Astrocyte of the hippocampus (primary cell): ENCODE data around the gene PRRG2.
"Not testable (repeated sequence)": the region's sequence is repeated elsewhere in the genome, so short reads cannot be mapped to it uniquely, and the experiment has no call there.

Experiments used
- DNase-seq: peaks from one replicate; pipeline ENCODE4 v3.0.0; 2011; ENCODE audit warnings: low read depth, low spot score

PRRG2 gene

GRCh38 chr19:49601482-49602038 is 20.4 kb downstream of the PRRG2 start:
- DNase-seq = no peak

- no peak for DNase-seq
These were observed 21.7 kb downstream of the PRRG2 start for GRCh38 chr19:49602806-49603205.

GRCh38 chr19:49605605-49606004 is 24.5 kb downstream of the PRRG2 start:
- no peak for DNase-seq

GRCh38 chr19:49609499-49610092 is 28.5 kb downstream of the PRRG2 start:
- no peak for DNase-seq

GRCh38 chr19:49613374-49613773 is 32.3 kb downstream of the PRRG2 start:
- peak; percentile 24 for DNase-seq

GRCh38 chr19:49614096-49614833 is 33.1 kb downstream of the PRRG2 start:
- DNase-seq = peak; percentile 71

GRCh38 chr19:49615861-49616260 is 34.7 kb downstream of the PRRG2 start:
- DNase-seq = no peak

- DNase-seq = no peak
These were observed 35.4 kb downstream of the PRRG2 start for GRCh38 chr19:49616532-49616931.

GRCh38 chr19:49616945-49617344 is 35.8 kb downstream of the PRRG2 start:
- no peak for DNase-seq

GRCh38 chr19:49617860-49618259 is 36.7 kb downstream of the PRRG2 start:
- not testable (repeated sequence) for DNase-seq

- DNase-seq = no peak
These were observed 44.1 kb downstream of the PRRG2 start for GRCh38 chr19:49624967-49625910.

GRCh38 chr19:49626226-49626625 is 45.1 kb downstream of the PRRG2 start:
- no peak for DNase-seq

GRCh38 chr19:49629659-49630058 is 48.5 kb downstream of the PRRG2 start:
- no peak for DNase-seq

- peak; percentile 12 for DNase-seq
These were observed 50.0 kb downstream of the PRRG2 start for GRCh38 chr19:49631014-49631588.

- no peak for DNase-seq
These were observed 50.6 kb downstream of the PRRG2 start for GRCh38 chr19:49631610-49632192.

- DNase-seq = no peak
These were observed 51.5 kb downstream of the PRRG2 start for GRCh38 chr19:49632576-49632975.

- peak; percentile 13 for DNase-seq
These were observed 52.2 kb downstream of the PRRG2 start for GRCh38 chr19:49633273-49633672.

- peak; percentile 40 for DNase-seq
These were observed 54.6 kb downstream of the PRRG2 start for GRCh38 chr19:49635530-49636232.

- DNase-seq = no peak
These were observed 55.3 kb downstream of the PRRG2 start for GRCh38 chr19:49636233-49636932.
